SK-N-MC (cell line): ENCODE results near the gene AKR1A1.

Source experiments
- EZH2 ChIP-seq: fragments of 200-600 bp; sonication (generic); IDR thresholded peaks from one replicate; pipeline ENCODE4 v1.6.1; 2017; ENCODE audit warnings: antibody characterized with exemption
- POLR2AphosphoS5 ChIP-seq: IDR thresholded peaks from 2 replicates; pipeline ENCODE4 v1.6.1; 2012; ENCODE audit warnings: mild to moderate bottlenecking, low read depth, low read length, borderline replicate concordance

DNA sequence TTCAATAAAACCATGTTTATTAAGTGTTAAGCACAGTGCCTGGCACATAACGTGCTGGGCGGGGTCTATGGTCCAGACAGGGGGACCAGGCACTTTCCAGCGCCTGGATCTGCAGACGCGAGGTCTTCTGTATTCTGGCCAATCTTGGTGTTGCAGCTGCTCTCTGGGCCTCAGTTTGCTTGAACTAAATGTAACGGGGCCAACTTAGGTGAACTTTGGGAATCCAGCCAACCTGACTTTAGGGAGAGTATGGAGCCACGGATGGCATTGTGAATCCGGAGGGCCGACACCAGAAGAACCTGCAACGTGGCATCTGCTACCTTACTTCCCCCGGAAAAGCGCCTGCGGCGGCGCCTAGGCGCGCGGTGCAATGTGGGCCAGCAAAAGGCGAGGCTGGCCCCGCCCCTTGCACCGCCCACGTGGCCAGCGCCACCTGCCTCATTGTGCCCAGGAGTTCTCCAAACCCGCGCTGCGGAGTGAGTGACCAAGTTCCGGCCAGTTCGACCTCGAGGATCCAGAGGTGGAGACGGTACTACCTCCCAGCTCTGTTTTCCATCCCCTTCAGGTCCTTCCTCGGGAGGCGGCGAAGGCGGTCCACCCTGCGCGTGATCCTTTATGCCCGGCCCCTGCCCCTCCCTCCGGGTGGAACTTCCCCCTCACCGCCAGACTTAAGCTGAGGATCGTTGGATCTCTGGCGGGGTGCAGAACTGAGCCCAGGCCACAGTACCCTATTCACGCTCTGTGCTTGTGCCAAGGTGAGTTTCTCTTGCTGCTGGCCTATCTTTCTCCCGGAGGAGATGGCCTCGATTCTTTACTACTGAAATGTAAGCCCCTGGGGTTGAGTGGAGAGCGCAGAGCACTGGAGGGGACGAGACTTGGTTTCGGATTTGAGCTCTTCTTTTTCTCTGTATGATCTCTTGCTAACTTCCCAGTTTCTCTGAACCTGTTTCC lies at the start of gene AKR1A1:
- TF ChIP-seq EZH2 (no peak), POLR2AphosphoS5 (peak; percentile 98)
